ENCODE data around the gene GARIN5A.

GARIN5A gene

GRCh38 chr19:50432221-50433028, 44.2 kb downstream of the GARIN5A start, which contains the start of gene MYBPC2:
TSS of gene MYBPC2 (plus strand) at chr19:50432892. CDS start at chr19:50432954, 62 bp downstream.
- no peak for DNase-seq

GRCh38 chr19:50431343-50432220, 45.1 kb downstream of the GARIN5A start:
- DNase-seq = peak; percentile 71 to 86 (median 78)

- no peak for DNase-seq
Observed at GRCh38 chr19:50430888-50431342, 45.7 kb downstream of the GARIN5A start.

GRCh38 chr19:50428772-50429463, 47.7 kb downstream of the GARIN5A start:
- DNase-seq = no peak

- peak in 2 of 4 experiments; percentile 16 to 17 for DNase-seq
Observed at GRCh38 chr19:50427997-50428425, 48.6 kb downstream of the GARIN5A start.

GRCh38 chr19:50427318-50427925, 49.2 kb downstream of the GARIN5A start:
- DNase-seq = no peak

GRCh38 chr19:50425581-50425980, 51.1 kb downstream of the GARIN5A start:
- no peak for DNase-seq

GRCh38 chr19:50423279-50424113, 53.2 kb downstream of the GARIN5A start:
- DNase-seq = no peak

GRCh38 chr19:50422397-50423278, 54.0 kb downstream of the GARIN5A start:
- no peak for DNase-seq

GRCh38 chr19:50420808-50421207, 55.8 kb downstream of the GARIN5A start:
- DNase-seq = no peak

- no peak for DNase-seq
Observed at GRCh38 chr19:50420127-50420526, 56.5 kb downstream of the GARIN5A start.

- no peak for DNase-seq
Observed at GRCh38 chr19:50419580-50420035, 57.0 kb downstream of the GARIN5A start.

- DNase-seq = no peak
Observed at GRCh38 chr19:50419022-50419579, 57.5 kb downstream of the GARIN5A start.

GRCh38 chr19:50418176-50419021, 58.2 kb downstream of the GARIN5A start, which contains the start of gene SPIB:
TSS of gene SPIB (plus strand) at chr19:50418938. CDS start at chr19:50418963, 25 bp downstream.
- DNase-seq = no peak

- no peak for DNase-seq
Observed at GRCh38 chr19:50417111-50418081, 59.3 kb downstream of the GARIN5A start.

Measured in activated naive CD4-positive, alpha-beta T cell (primary cell).